Right ventricle myocardium inferior (tissue), 1 donor: ENCODE results near the gene AZIN2. TPM values are rescaled to one million over a fixed set of nuclear protein-coding genes. Genes with fewer than 3 reads are reported as not detected.
"Not testable (repeated sequence)": the region's sequence is repeated elsewhere in the genome, so short reads cannot be mapped to it uniquely, and the experiment has no call there.

Experiments
- ATAC-seq: fragments of 200-7000 bp; cut with Tn5 transposase; one replicate; pipeline ENCODE4 v1.9.1; 2020; ENCODE audit warnings: mild to moderate bottlenecking, moderate library complexity
- DNase-seq: peaks from one replicate; pipeline ENCODE4 v3.0.0; 2021; ENCODE audit errors: missing footprints
- intact Hi-C: fragments of 100-400 bp; cut with DNase I; formaldehyde crosslinking; loops from one replicate; pipeline ENCODE4 v1.11.0; 2022
- total RNA-seq: library from RNA; stranded (reverse); fragmentation: NEBNext Ultra II Directional; extraction: Animal tissue kit (Norgen Biotek cat#: 25700); gene quantifications from one replicate; pipeline ENCODE4 v1.2.1, GENCODE V29; 2021
- donor health status: DM: no; HTN: yes; CAD: no; lungs with severe emphysema.

The AZIN2 gene
- total RNA-seq, 1 donor from 2014 or later = 2.1 TPM

DNA sequence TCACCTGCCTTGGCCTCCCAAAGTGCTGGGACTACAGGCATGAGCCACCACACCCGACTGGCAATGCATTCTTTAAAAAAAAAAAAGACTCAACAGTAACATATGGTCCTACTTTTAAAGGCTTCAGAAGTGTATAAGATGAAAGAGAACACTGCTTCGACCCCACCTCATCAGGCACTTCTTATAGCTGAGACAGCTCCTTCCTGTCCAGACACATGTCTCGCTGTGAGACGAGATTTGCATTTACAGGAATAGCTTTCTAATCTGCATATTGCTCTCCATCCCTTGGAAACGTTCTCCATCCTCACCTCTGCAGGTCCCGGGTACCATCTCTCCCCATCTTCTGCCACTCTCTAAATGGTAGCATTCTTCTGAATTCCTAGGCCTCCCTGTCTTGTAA is 6.7 kb downstream of the AZIN2 start:
- ATAC-seq = no peak
- DNase-seq = no peak
- intact Hi-C loops = no loop called here

GRCh38 chr1:33088119-33088906 is 7.4 kb downstream of the AZIN2 start:
- no peak for DNase-seq
- intact Hi-C loops = no loop called here
- ATAC-seq = no peak

- ATAC-seq (no peak), DNase-seq (no peak)
- intact Hi-C loops = no loop called here
These were observed 8.5 kb downstream of the AZIN2 start for GRCh38 chr1:33089457-33089856.

DNA sequence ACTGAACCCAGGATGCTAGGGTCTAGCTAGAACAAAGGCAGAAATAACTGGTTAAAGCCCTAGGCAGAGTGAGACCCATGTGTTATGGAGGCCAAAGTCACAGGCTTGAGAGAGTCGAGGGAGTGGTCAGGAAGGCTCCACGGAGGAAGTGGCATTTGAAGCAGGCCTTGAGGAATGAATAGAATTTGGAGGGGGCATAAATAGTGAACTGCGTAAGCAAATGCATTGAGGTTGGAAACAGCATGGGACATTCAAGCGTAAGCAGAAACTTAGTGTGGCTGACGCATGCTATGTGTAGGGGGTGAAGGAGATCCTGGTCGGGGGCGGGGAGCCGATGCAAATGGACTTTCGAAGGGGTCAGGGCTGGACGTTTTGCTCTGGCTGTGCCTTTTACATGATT is 11.5 kb downstream of the AZIN2 start:
- intact Hi-C loops = loop anchor here (10.0 kb wide), 1 partner anchor 272 kb away; no protein-coding TSS in a partner anchor
- no peak for DNase-seq
- ATAC-seq = no peak

DNA sequence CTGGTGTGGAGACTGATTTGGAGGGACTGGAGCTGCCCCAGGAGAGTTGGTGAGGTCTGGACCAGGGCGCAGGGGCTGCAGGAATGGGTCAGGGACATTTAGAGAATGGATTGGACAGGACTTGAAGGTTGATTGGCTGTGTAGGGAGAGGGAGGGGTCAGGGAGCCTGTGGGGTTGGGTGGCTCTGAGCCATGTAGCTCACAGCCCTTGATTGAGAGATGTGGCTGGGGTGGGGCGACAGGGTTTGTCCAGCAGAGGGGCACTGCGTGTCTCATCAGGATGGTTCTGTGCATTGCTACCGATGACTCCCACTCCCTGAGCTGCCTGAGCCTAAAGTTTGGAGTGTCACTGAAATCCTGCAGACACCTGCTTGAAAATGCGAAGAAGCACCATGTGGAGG is 12.1 kb downstream of the AZIN2 start:
- DNase-seq = no peak
- intact Hi-C loops = loop anchor here (10.0 kb wide), 1 partner anchor 272 kb away; no protein-coding TSS in a partner anchor
- no peak for ATAC-seq

- intact Hi-C loops = loop anchor here (2.0 to 10.0 kb wide), 2 partner anchors 270 to 376 kb away; no protein-coding TSS in a partner anchor
- DNase-seq (no peak), ATAC-seq (peak; percentile 11)
These were observed 13.5 kb downstream of the AZIN2 start for GRCh38 chr1:33094486-33094885.

- ATAC-seq (peak; percentile 21), DNase-seq (no peak)
- intact Hi-C loops = loop anchor here (2.0 to 10.0 kb wide), 2 partner anchors 270 to 376 kb away; no protein-coding TSS in a partner anchor
These were observed 14.1 kb downstream of the AZIN2 start for GRCh38 chr1:33094971-33095604.

GRCh38 chr1:33096363-33097005 is 15.5 kb downstream of the AZIN2 start:
- ATAC-seq = no peak
- intact Hi-C loops = loop anchor here (10.0 kb wide), 1 partner anchor 268 kb away; no protein-coding TSS in a partner anchor
- no peak for DNase-seq

DNA sequence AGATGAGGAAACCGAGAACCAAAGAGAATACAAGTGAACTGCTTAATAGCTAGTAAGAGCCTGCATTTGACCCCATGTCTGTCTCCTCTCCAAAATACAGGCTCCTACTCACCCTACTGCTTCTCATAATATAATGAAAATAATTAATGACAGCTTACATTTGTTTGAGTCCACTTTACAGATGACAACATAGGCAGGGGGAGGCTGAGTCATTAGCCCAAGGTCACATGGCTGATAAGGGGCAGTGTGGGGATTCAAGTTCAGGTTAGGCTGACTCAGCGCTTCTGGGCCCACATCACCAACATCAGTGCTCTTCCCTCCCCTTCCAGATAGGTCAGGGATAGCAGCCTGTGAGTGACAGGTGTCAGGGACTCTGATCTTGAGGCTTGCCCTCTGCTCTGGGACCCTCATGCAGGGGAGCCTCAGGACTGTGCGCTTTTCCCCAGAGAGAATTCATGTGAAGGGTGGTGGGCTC is 16.2 kb downstream of the AZIN2 start:
- intact Hi-C loops = loop anchor here (10.0 kb wide), 1 partner anchor 268 kb away; no protein-coding TSS in a partner anchor
- DNase-seq (no peak), ATAC-seq (no peak)

GRCh38 chr1:33097762-33098161 is 16.8 kb downstream of the AZIN2 start:
- no peak for DNase-seq
- no peak for ATAC-seq

DNA sequence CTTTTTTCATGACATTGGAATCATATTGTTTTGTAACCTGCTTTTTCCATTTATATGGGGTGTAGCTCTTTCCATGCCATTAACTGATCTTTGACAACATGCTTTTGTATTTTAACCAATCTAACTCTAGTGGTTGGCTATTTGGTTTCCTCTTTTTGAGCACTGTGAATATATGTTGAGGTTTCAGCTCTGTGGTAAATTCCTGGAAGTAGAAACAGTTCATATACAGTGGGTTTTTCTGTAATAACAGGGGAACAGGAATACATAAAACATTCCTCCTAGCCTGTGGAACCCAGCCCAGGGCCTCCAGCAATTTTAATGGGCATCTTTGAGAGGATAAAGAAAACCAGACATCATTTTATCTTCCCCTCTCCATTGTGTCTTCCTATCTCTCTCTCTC is 17.4 kb downstream of the AZIN2 start:
- ATAC-seq = no peak
- DNase-seq = no peak
- intact Hi-C loops = loop anchor here (10.0 kb wide), 1 partner anchor 266 kb away; no protein-coding TSS in a partner anchor

More at GRCh38 chr1:33097762-33098161, 16.8 kb downstream of the AZIN2 start:
- intact Hi-C loops = loop anchor here (10.0 kb wide), 1 partner anchor 267 kb away; no protein-coding TSS in a partner anchor

DNA sequence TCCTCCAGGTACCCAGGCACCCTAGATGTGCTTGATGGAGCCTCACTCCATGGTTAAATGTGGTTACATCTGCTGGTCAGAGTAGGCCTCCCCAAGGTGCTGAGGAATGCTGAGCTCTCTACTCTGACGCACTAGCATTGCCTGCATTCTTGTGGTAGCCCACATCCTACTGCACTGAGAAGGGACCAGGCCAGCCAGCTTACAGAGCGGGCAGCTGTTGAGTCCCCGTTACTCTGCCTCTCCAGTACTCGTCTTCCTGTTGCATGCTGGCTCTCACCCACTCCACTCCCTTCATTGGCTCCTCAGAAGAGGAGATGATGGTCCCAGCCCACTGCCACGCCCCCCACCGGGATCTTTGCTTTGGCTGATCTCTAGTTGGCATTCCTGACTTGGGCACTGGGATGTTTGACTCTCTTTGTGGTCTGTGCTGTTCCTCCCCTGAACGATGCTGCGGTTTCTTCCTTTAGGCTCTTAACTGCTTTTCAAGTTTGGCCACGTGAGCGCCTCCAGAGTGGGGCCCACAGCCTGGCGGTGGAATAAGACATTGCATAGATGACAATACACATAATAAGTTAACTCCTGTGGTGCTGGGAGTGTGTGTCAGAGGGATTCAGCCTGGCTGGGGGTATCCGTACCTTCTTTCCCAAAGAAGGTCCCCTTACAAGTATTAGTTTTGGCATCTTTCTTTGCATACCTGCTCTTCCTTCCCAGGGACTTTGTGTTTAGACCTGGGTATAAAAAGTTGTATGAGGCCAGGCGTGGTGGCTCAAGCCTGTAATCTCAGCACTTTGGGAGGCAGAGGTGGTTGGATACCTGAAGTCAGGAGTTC is 18.6 kb downstream of the AZIN2 start:
- ATAC-seq = no peak
- DNase-seq = no peak
- intact Hi-C loops = loop anchor here (10.0 kb wide), 1 partner anchor 265 kb away; no protein-coding TSS in a partner anchor

GRCh38 chr1:33100119-33100415 is 19.1 kb downstream of the AZIN2 start:
- DNase-seq, intact Hi-C loops, ATAC-seq: not testable (repeated sequence)

DNA sequence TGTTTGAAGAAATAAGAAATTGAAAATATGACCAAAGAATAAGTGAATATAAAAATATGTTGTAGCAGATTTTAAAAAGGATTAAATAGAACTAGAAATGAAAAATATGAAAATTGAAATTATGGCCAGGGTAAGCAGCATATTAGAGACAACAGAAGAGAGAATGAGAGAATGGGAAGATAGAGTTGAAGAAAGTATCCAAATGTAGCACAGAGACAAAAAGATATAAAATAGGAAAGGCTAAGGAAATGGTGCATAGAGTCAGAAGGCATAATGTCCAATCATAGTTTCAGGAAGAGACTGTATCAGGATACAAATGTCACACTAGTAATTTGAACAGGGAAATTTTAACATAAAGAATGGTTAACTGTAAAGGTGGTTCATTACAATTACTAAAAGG is 29.5 kb downstream of the AZIN2 start:
- no peak for ATAC-seq
- no peak for DNase-seq
- intact Hi-C loops = no loop called here

DNA sequence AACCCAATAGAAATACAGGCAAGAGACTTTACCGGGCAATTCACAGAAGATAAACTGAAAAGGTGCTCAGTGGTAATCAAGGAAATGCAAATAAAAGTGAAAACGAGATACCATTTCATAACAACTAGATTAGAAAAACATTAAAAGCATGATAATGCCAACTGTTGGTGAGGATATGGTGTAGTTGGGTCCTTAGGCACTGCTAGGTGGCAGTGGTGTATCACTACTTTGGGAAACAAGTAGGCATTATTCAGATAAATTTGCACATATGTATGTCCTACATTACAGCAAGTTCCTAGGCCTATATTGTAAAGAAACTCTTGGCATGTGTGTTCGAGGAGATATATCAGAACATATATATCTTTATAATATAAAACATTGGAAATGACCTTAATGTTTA is 31.0 kb downstream of the AZIN2 start:
- ATAC-seq (no peak), DNase-seq (no peak)
- intact Hi-C loops = no loop called here

DNA sequence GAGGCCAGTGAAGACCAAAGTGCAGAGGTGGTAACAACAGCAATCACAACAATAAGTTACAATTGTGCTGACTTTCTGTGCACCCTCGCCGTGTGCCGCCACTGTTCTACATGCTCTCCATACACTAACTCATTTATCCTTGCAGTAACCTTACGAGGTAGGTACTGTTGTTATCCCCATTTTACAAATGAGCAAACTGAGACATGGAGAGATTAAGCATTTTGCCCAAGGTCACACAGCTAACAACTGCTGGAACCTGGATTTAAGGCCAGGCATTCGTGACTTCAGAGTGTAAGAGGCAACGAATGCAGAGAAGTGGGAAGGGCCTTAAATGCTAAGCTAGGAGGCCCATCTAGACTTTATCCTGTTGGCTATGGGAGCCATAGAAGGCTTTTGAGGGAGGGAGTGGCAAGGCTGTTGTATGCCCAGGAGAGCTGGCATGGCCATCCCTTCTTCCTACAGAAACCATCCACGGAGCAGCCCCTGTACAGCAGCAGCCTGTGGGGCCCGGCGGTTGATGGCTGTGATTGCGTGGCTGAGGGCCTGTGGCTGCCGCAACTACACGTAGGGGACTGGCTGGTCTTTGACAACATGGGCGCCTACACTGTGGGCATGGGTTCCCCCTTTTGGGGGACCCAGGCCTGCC is 36.6 kb downstream of the AZIN2 start:
- intact Hi-C loops = no loop called here
- DNase-seq (no peak), ATAC-seq (no peak)

- ATAC-seq (no peak), DNase-seq (no peak)
- intact Hi-C loops = no loop called here
These were observed 37.3 kb downstream of the AZIN2 start for GRCh38 chr1:33118274-33118673.

GRCh38 chr1:33119050-33119449 is 38.1 kb downstream of the AZIN2 start:
- ATAC-seq = no peak
- no peak for DNase-seq
- intact Hi-C loops = no loop called here
